Motor neuron (in vitro differentiated cells): Measurements from ENCODE around the gene HOXB6. TPM values are rescaled to one million over a fixed set of nuclear protein-coding genes. Genes with fewer than 3 reads are reported as not detected.

Experiments used
- ATAC-seq, 8 experiments: fragments of 200-7000 bp; cut with Tn5 transposase; replicated peaks in 6 of 8; 2 replicates each; pipeline ENCODE4 v1.8.0; 2021; ENCODE audit warnings: mild to moderate bottlenecking in 8 of 8, moderate library complexity in 8 of 8
- H3K27ac ChIP-seq, 2 donors: fragments of 250-450 bp; sonication (Bioruptor Pico); 2 replicates each; pipeline ENCODE4 v1.9.0; 2021; ENCODE audit warnings: antibody characterized with exemption in 2 of 2, mild to moderate bottlenecking in 2 of 2, moderate library complexity in 1 of 2
- H3K4me1 ChIP-seq, 2 donors: fragments of 250-450 bp; sonication (Bioruptor Pico); replicated peaks in 1 of 2; 2 replicates each; pipeline ENCODE4 v1.6.1; 2021; ENCODE audit warnings: antibody characterized with exemption in 2 of 2, mild to moderate bottlenecking in 2 of 2, moderate library complexity in 1 of 2
- H3K4me3 ChIP-seq, 5 donors: fragments of 250-450 bp; sonication (Bioruptor Pico); 2 replicates each; pipeline ENCODE4 v1.9.0; 2021; ENCODE audit warnings: antibody characterized with exemption in 5 of 5, mild to moderate bottlenecking in 5 of 5, moderate library complexity in 4 of 5
- WGBS, 10 experiments: fragments of 450-650 bp; shearing (Covaris generic); methylation state at CpG; one replicate each; pipeline ENCODE4 v1.0.0; 2022; 5-methylcytosine and 5-hydroxymethylcytosine counted together
- in situ Hi-C, 9 experiments: fragments of 400-800 bp; cut with MboI; loops; one replicate each; pipeline ENCODE4 v1.15.0; 2021; ENCODE audit warnings: low sequenced_read_pairs in 9 of 9, low pct_unique_long_range_greater_than_20kb in 2 of 9; ENCODE audit not compliant: unreplicated experiment in 9 of 9
- total RNA-seq, 8 experiments: library from RNA; unstranded; fragments of 300-600 nt; gene quantifications; 2 replicates each; pipeline versions ENCODE4 v1.2.3 to v1.2.4, GENCODE V29; 2022

HOXB6 gene
- 10 to 100 TPM in 6 of 8 experiments, 1 to 10 TPM in 2; 7.1 to 75.2 (median 35.3) TPM for total RNA-seq

DNA sequence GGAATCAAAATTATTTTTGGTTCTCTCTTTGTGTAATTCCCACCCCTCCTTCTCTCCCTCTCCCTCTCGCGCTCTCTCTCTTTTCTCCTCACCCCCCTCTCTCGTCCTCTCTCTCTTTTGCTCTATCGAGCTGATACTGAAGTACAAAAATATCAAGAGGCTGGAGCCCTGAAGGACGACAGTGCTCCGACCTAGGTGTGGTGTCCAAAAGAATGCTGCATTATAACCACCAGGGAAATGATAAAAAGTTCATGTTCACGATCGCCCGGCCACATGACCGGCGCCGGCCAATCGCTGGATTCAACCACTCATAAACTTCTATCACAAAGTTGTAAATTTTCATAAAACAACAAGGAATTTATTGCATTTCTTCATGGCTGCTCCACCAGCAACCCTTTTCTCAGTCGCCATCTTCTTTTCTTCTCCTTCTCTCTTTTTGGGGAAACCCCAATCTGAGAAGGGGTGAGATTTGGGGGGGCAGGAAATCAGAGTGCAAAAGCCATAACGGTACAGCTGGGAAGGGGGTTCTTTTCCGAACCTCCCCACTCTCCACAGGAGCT lies at the start of gene HOXB6:
TSS of gene HOXB6 (minus strand) at position 217 of the 560 bp plus-strand sequence. CDS start 6,836 bp downstream, outside the sequence.
- peak within 1 kb of the TSS in 1 of 2 donors; percentile 68 for H3K27ac ChIP-seq
- H3K4me1 ChIP-seq: peaks cover 57 to 84% of the 10 kb centered on the region in 2 donors
- H3K4me3 ChIP-seq: peak within 1 kb of the TSS; percentile 7 to 87 (median 40)
- 1 to 96% (median 60%) methylated on average over 1 to 13 of the region's 16 CpGs; no CpG with 5 or more reads in 1 of the 10 experiments for WGBS, 10 experiments
- peak in 3 of 8 experiments; percentile 27 to 51 (median 45) for ATAC-seq
- in situ Hi-C loops: no loop called here

- Histone ChIP-seq H3K4me3 (no peak overlapping the region), H3K4me1 (no peaks in the 10 kb centered on the region), H3K27ac (no peak overlapping the region)
- in situ Hi-C loops: loop anchor here in 3 of 9 experiments (25.0 kb wide), 2 partner anchors 88 to 238 kb away; partner anchors contain the start of genes ATP5MC1 (in 2 of the 3) and HOXB13 (in 1 of the 3)
- WGBS, 10 experiments: 13 to 83% (median 57%) methylated on average over 1 of the region's 1 CpG; no CpG with 5 or more reads in 1 of the 10 experiments
- no peak for ATAC-seq
Measured at GRCh38 chr17:48649741-48650140, 45.0 kb upstream of the HOXB6 start.

DNA sequence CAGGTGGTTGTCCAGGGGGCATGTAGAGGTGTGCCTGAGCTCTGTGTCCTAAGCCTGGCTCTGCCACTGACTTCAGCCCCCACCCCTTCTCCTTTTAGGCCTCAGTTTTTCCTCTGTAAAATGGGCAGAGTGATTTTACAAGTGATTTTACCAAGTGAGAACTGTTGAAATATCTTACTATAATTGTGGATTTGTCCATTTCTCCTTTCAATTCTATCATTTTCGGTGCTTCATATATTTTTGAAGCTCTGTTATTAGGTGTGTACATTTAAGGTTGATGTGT lies 43.1 kb upstream of the HOXB6 start:
- WGBS, 10 experiments: 14 to 83% (median 42%) methylated on average over 1 of the region's 1 CpG; no CpG with 5 or more reads in 4 of the 10 experiments
- Histone ChIP-seq H3K4me3 (no peak overlapping the region), H3K4me1 (no peaks in the 10 kb centered on the region), H3K27ac (no peak overlapping the region)
- in situ Hi-C loops: loop anchor here in 1 of 9 experiments (25.0 kb wide), 1 partner anchor 89 kb away; the partner anchor contains the start of gene HOXB13
- ATAC-seq: no peak

DNA sequence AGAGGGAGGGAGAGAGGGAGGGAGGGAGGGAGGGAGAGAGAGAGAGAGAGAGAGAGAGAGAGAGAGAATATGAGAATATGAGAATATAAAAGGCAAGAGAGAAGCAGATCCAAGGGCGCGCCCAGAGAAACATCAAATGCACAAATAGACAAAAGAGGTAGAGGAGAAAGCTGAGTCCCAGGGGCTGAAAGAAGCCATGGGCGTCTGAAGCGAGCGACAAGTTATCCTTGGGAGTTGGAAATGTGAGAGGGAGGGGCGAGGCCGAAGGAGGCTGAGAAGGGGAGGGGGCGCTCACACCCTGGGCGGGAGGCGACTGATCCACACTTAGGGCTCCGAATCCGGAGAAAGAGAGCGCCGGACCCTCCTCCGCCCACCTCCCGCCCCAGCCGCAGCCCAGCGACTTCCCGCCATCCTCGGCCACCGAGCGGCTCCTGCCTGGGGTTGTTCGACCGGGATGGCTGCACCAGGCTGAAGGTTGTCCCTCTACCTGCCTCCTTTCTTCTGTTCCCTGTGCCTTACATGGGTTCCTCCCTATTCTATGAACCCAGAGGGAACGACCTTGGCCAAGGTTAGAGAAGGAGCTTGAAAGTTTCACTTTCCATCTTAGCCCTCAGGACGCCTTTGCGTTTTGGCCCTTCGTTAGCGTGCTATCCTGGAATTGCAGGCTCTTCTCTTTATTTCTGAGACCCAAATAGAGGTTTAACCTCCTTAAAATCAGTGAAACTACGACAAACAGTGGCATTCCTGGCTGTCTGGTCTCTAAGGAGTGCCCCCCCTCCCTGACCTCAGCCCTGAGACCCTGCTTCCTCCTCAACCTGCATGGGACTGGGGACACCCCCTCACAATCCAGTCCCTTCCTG lies 42.5 kb upstream of the HOXB6 start:
- in situ Hi-C loops: loop anchor here in 1 of 9 experiments (25.0 kb wide), 1 partner anchor 90 kb away; the partner anchor contains the start of gene HOXB13
- no peaks in the 10 kb centered on the region for H3K4me1 ChIP-seq
- H3K4me3 ChIP-seq: peak overlapping the region in 1 of 5 donors; percentile 4
- peak in 5 of 8 experiments; percentile 29 to 55 (median 33) for ATAC-seq
- 0 to 17% (median 5%) methylated on average over 1 to 6 of the region's 30 CpGs; no CpG with 5 or more reads in 3 of the 10 experiments for WGBS, 10 experiments
- H3K27ac ChIP-seq: no peak overlapping the region

DNA sequence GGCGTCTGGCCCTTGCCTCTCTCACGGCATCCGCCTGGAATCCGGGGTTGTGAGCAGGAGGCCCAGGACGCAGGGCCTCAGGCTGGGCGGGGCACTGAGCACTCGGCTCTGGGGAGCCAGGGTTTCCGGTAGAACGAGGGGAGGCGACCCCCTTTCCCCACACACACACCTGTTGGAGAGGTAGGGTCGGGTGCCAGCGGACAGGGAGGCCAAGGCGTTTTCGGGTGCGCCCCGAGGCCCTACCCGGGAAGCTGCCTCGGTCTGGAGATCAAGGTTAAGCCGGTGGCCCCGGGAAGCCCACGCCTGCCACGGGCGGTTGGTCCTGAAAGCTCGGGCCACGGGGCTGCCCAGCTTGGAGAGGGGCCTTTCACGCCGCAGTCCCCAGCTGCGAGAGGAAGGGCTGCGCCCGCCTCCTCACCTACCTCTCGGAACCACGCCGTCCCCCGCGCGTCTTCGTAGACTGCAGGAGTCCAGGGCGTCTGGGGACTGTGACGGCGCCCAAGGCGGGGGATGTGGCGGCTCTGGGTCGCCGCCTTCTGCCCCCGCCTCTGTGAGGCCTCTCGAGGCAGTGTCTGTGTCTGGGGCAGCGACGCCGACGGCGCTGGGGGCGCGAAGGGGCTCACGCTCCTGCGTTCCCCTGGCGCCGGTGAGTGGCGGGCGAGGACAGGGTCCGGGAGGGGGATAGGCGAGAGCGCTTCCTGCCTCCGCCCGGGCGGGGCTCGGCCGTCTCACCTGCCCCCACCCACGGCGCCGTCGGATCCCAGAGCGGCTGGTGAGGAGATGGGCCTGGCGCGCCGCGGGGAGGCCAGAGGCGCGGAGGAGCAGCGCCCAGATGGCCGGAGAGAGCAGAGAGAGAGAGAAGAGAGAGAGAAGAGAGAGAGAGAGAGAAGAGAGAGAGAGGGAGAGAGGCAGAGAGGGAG lies 41.7 kb upstream of the HOXB6 start:
- 0% methylated on average over 1 to 4 of the region's 80 CpGs; no CpG with 5 or more reads in 8 of the 10 experiments for WGBS, 10 experiments
- in situ Hi-C loops: loop anchor here in 1 of 9 experiments (25.0 kb wide), 1 partner anchor 91 kb away; the partner anchor contains the start of gene HOXB13
- Histone ChIP-seq H3K4me3 (no peak overlapping the region), H3K27ac (no peak overlapping the region), H3K4me1 (no peaks in the 10 kb centered on the region)
- peak; percentile 18 to 59 (median 46) for ATAC-seq

DNA sequence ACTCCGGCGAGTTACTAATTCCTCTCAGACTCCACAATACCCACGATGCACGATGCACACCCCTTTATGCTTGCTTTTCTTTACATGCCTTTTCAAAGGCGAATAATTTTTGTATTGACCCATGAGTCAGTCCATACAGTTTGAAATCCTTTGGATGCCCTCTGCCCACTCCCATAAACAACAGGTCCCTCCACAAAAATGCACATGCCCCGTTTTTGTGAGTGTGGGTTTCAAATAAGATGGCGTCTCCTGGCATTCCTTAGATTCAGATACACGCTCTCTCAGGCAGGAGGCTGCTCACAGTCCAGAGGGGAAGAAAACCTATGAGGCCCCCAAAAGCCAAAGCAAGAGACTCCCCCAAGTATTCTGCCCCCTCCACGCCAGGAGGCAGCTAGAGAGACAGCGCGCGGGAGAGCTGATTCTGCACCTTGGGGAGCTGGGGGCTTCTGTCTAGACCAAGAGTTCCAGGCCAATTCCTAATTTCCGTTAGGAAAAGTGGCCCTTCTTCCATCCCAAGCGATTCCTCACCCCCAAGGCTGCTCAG lies 40.9 kb upstream of the HOXB6 start:
- in situ Hi-C loops: loop anchor here in 1 of 9 experiments (25.0 kb wide), 1 partner anchor 92 kb away; the partner anchor contains the start of gene HOXB13

GRCh38 chr17:48644910-48645557 lies 40.2 kb upstream of the HOXB6 start:
- 0 to 83% (median 25%) methylated on average over 1 to 6 of the region's 6 CpGs; no CpG with 5 or more reads in 1 of the 10 experiments for WGBS, 10 experiments
- Histone ChIP-seq H3K4me1 (no peaks in the 10 kb centered on the region), H3K4me3 (no peak overlapping the region), H3K27ac (no peak overlapping the region)
- no peak for ATAC-seq
- in situ Hi-C loops: loop anchor here in 1 of 9 experiments (25.0 kb wide), 1 partner anchor 92 kb away; the partner anchor contains the start of gene HOXB13

More for the DNA sequence above, 40.9 kb upstream of the HOXB6 start:
- no peak for ATAC-seq
- H3K27ac ChIP-seq: no peak overlapping the region
- H3K4me3 ChIP-seq: no peak overlapping the region
- WGBS, 10 experiments: 0 to 48% (median 11%) methylated on average over 1 to 10 of the region's 14 CpGs; no CpG with 5 or more reads in 2 of the 10 experiments
- no peaks in the 10 kb centered on the region for H3K4me1 ChIP-seq

GRCh38 chr17:48644159-48644558 lies 39.4 kb upstream of the HOXB6 start:
- Histone ChIP-seq H3K27ac (no peak overlapping the region), H3K4me1 (no peaks in the 10 kb centered on the region), H3K4me3 (no peak overlapping the region)
- in situ Hi-C loops: loop anchor here in 1 of 9 experiments (25.0 kb wide), 1 partner anchor 93 kb away; the partner anchor contains the start of gene HOXB13
- ATAC-seq: no peak
- WGBS, 10 experiments: 0 to 80% (median 31%) methylated on average over 1 of the region's 1 CpG; no CpG with 5 or more reads in 6 of the 10 experiments

- Histone ChIP-seq H3K4me3 (no peak overlapping the region), H3K4me1 (no peaks in the 10 kb centered on the region), H3K27ac (no peak overlapping the region)
- ATAC-seq: no peak
- in situ Hi-C loops: loop anchor here in 1 of 9 experiments (25.0 kb wide), 1 partner anchor 94 kb away; the partner anchor contains the start of gene HOXB13
Measured at GRCh38 chr17:48643697-48644012, 38.9 kb upstream of the HOXB6 start.

DNA sequence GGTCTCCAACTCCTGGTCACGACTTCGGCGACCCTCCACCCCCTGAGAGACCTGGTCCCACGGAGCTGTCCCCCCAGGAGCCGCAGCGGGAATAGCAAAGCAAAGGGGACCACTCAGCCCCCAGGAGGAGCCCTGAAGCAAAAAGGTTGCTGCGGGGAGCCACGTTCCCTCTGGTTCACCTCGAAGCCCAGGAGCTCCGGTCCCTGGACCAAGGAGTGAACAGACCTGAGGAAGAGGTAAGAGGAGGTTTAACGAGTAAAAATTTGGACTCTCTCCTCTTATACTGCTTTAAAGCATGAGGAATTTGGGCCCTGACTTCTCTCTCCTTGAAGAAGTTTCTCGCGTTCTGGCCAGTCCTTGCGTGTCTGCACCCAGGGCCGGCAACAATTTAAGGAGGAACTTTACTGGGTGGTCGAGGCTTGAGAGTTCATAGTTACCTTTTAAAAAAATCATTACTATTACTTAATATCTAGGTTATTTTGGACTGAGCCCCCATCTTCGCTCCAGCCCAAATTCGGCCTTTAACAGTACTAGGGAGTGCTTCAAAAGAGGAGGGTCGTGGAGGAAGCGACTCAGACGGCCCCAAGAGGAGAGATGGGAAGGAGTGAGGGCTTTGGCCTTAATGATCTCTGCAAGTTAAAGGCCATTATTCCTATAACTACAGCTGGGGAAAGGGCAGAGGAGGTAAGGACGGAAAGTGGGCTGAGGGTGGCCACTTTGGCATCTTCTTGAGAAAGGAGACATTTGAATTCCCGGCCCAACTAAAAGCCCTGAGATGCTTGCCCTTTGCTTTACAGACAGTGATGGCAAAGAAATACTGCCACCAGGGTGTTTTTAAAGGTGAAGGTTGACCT lies 38.3 kb upstream of the HOXB6 start:
- 13 to 80% (median 36%) methylated on average over 1 to 16 of the region's 23 CpGs for WGBS, 10 experiments
- no peak overlapping the region for H3K4me3 ChIP-seq
- no peaks in the 10 kb centered on the region for H3K4me1 ChIP-seq
- no peak overlapping the region for H3K27ac ChIP-seq
- no peak for ATAC-seq
- in situ Hi-C loops: loop anchor here in 1 of 9 experiments (25.0 kb wide), 1 partner anchor 94 kb away; the partner anchor contains the start of gene HOXB13
